Measurements from ENCODE around the gene CDYL2.

The CDYL2 gene

DNA sequence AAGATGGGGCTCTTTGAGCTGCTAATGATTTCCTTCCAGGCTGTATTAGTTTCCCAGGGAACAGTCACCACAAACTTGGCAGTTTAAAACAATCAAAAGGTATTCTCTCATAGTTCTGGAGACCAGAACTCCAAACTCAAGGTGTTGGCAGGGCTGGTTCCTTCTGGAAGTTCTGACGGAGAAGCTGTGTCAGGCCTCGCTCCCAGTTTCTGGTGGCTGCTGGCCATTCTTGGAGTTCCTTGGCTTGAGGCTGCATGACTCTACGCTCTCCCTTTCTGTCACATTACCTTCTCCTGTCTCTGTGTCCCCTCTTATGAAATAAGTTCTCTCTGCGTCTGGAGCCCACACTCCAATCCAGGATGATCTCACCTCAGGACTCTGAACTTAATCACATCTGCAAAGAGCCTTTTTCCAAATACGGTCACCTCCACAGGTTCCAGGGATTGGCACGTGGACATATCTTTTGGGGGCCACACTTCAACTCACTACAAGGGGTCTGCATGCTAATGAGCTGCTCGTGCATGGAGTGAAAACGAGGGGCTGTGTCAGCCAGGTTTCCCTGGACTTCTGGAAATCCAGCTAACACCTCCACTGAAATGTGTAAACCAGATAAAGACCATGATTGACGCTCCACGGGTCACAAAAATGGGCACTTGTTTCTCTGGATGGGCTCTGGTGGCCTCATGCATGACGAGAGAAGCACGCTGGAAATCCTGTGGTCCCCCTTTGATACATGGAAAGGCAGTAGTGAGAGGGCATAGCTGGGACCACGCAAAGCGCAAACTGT is 185.3 kb downstream of the CDYL2 start:
- H3K27ac ChIP-seq (replicated peaks; ENCODE audit: low read length): no peak overlapping the region

DNA sequence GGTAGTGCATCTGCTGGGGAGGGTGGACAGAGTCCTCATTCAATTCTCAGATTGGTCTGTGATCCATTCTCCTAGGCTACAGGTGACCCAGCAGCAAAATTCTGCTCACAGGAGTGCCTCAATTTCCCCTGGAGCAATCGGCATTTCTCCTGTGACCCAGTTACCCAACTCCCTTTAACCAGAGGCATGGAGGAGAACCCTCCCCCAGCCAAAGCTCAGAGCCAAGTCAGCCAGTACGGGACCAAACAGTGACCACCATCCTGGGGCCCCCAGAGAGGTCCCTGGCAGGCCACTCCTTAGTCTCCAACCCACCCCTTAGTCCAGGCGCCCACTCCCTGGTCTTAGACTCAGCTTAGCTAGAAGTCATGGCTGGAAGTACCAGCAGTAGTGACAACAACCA is 188.0 kb downstream of the CDYL2 start:
- H3K36me3 ChIP-seq (replicated peaks in 1 of 2; ENCODE audit: control insufficient read depth in 2 of 2, insufficient read depth in 2 of 2, low read length in 2 of 2): no peaks in the 10 kb centered on the region
- no peak overlapping the region for H3K4me3 ChIP-seq (ENCODE audit: low read length in 2 of 2)
- H2AFZ ChIP-seq (ENCODE audit: low read length): no peak overlapping the region
- no CpG with 5 or more reads among the region's 3 CpGs for WGBS, 2 donors (ENCODE audit: extremely low coverage in 2 of 2, insufficient read length in 2 of 2, insufficient replicate concordance in 1 of 2)
- no peak overlapping the region for H3K14ac ChIP-seq (ENCODE audit: low read length)
- no peak overlapping the region for H2AK5ac ChIP-seq (ENCODE audit: low read depth, low read length)
- no peaks in the 10 kb centered on the region for H3K79me1 ChIP-seq (ENCODE audit: low read depth, low read length)
- no peaks in the 10 kb centered on the region for H3K27me3 ChIP-seq (ENCODE audit: control insufficient read depth in 3 of 3, insufficient read depth in 3 of 3, low read depth in 1 of 3, low read length in 3 of 3)
- no peak overlapping the region for H4K91ac ChIP-seq (ENCODE audit: low read depth, low read length, poor library complexity)
- no peak overlapping the region for H2BK12ac ChIP-seq (ENCODE audit: low read length)
- H3K4me2 ChIP-seq (ENCODE audit: insufficient read depth, low read length, poor library complexity, severe bottlenecking): no peak overlapping the region
- H3K18ac ChIP-seq (ENCODE audit: low read length): no peak overlapping the region
- no peak overlapping the region for H3K9ac ChIP-seq (ENCODE audit: low read depth, low read length, poor library complexity)
- no peak for DNase-seq (ENCODE audit: low spot score)
- H3K27ac ChIP-seq (replicated peaks; ENCODE audit: low read length): no peak overlapping the region
- peaks cover 0 to 4% of the 10 kb centered on the region in 2 donors for H3K9me3 ChIP-seq (replicated peaks in 1 of 2; ENCODE audit: control insufficient read depth in 2 of 2, insufficient read depth in 1 of 2, low read depth in 1 of 2, low read length in 2 of 2)
- no peak overlapping the region for H2BK5ac ChIP-seq (ENCODE audit: low read length)
- H2BK120ac ChIP-seq (ENCODE audit: low read depth, low read length): no peak overlapping the region
- no peak overlapping the region for H3K4ac ChIP-seq (ENCODE audit: low read length)
- no peak overlapping the region for H2BK15ac ChIP-seq (ENCODE audit: low read length)
- H4K8ac ChIP-seq (ENCODE audit: low read depth, low read length): no peak overlapping the region
- H3K23ac ChIP-seq (ENCODE audit: low read depth, low read length, poor library complexity): no peak overlapping the region
- H3K4me1 ChIP-seq (ENCODE audit: control insufficient read depth in 2 of 2, insufficient read depth in 1 of 2, low read depth in 1 of 2, low read length in 2 of 2): no peaks in the 10 kb centered on the region

More for the DNA sequence above, 185.3 kb downstream of the CDYL2 start:
- H3K14ac ChIP-seq (ENCODE audit: low read length): no peak overlapping the region
- H3K4ac ChIP-seq (ENCODE audit: low read length): no peak overlapping the region
- no peak overlapping the region for H2AK5ac ChIP-seq (ENCODE audit: low read depth, low read length)
- peaks cover 0 to 6% of the 10 kb centered on the region in 2 donors for H3K9me3 ChIP-seq (replicated peaks in 1 of 2; ENCODE audit: control insufficient read depth in 2 of 2, insufficient read depth in 1 of 2, low read depth in 1 of 2, low read length in 2 of 2)
- no peak overlapping the region for H2BK12ac ChIP-seq (ENCODE audit: low read length)
- no peak overlapping the region for H2AFZ ChIP-seq (ENCODE audit: low read length)
- H2BK120ac ChIP-seq (ENCODE audit: low read depth, low read length): no peak overlapping the region
- H2BK5ac ChIP-seq (ENCODE audit: low read length): no peak overlapping the region
- no CpG with 5 or more reads among the region's 14 CpGs for WGBS, 2 donors (ENCODE audit: extremely low coverage in 2 of 2, insufficient read length in 2 of 2, insufficient replicate concordance in 1 of 2)
- no peak overlapping the region for H3K23ac ChIP-seq (ENCODE audit: low read depth, low read length, poor library complexity)
- H3K18ac ChIP-seq (ENCODE audit: low read length): no peak overlapping the region
- H3K36me3 ChIP-seq (replicated peaks in 1 of 2; ENCODE audit: control insufficient read depth in 2 of 2, insufficient read depth in 2 of 2, low read length in 2 of 2): no peaks in the 10 kb centered on the region
- H3K9ac ChIP-seq (ENCODE audit: low read depth, low read length, poor library complexity): no peak overlapping the region
- H3K4me1 ChIP-seq (ENCODE audit: control insufficient read depth in 2 of 2, insufficient read depth in 1 of 2, low read depth in 1 of 2, low read length in 2 of 2): no peaks in the 10 kb centered on the region
- H3K79me1 ChIP-seq (ENCODE audit: low read depth, low read length): no peaks in the 10 kb centered on the region
- no peaks in the 10 kb centered on the region for H3K27me3 ChIP-seq (ENCODE audit: control insufficient read depth in 3 of 3, insufficient read depth in 3 of 3, low read depth in 1 of 3, low read length in 3 of 3)
- H4K8ac ChIP-seq (ENCODE audit: low read depth, low read length): no peak overlapping the region
- DNase-seq (ENCODE audit: low spot score): no peak
- no peak overlapping the region for H3K4me3 ChIP-seq (ENCODE audit: low read length in 2 of 2)
- H2BK15ac ChIP-seq (ENCODE audit: low read length): no peak overlapping the region
- H3K4me2 ChIP-seq (ENCODE audit: insufficient read depth, low read length, poor library complexity, severe bottlenecking): no peak overlapping the region
- H4K91ac ChIP-seq (ENCODE audit: low read depth, low read length, poor library complexity): no peak overlapping the region

DNA sequence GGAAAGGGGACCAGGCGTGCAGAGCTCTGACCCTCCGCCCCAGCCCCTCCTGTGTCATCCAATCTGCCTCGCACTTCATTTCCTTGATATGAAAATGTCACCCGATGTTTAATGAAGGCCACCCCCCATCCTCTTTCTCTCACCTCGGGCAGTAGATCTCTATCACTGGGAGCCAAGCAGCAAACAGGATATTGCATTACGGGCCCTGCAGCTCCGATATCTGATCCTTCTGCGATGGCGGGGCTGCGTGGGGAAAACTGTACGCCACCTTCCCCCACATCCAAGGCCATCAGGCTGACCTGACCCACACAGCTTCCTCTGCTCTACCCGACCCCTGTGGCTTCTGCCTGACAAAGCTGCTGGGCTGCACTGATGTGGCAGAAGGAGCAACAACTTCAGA is 188.7 kb downstream of the CDYL2 start:
- WGBS, 2 donors (ENCODE audit: extremely low coverage in 2 of 2, insufficient read length in 2 of 2, insufficient replicate concordance in 1 of 2): no CpG with 5 or more reads among the region's 12 CpGs
- no peaks in the 10 kb centered on the region for H3K27me3 ChIP-seq (ENCODE audit: control insufficient read depth in 3 of 3, insufficient read depth in 3 of 3, low read depth in 1 of 3, low read length in 3 of 3)
- no peak overlapping the region for H2BK120ac ChIP-seq (ENCODE audit: low read depth, low read length)
- peaks cover 0 to 4% of the 10 kb centered on the region in 2 donors for H3K9me3 ChIP-seq (replicated peaks in 1 of 2; ENCODE audit: control insufficient read depth in 2 of 2, insufficient read depth in 1 of 2, low read depth in 1 of 2, low read length in 2 of 2)
- no peak overlapping the region for H3K23ac ChIP-seq (ENCODE audit: low read depth, low read length, poor library complexity)
- H2BK12ac ChIP-seq (ENCODE audit: low read length): no peak overlapping the region
- H2BK15ac ChIP-seq (ENCODE audit: low read length): no peak overlapping the region
- H3K14ac ChIP-seq (ENCODE audit: low read length): no peak overlapping the region
- no peaks in the 10 kb centered on the region for H3K79me1 ChIP-seq (ENCODE audit: low read depth, low read length)
- H3K4me1 ChIP-seq (ENCODE audit: control insufficient read depth in 2 of 2, insufficient read depth in 1 of 2, low read depth in 1 of 2, low read length in 2 of 2): no peaks in the 10 kb centered on the region
- no peak overlapping the region for H3K4ac ChIP-seq (ENCODE audit: low read length)
- H4K8ac ChIP-seq (ENCODE audit: low read depth, low read length): no peak overlapping the region
- H2AK5ac ChIP-seq (ENCODE audit: low read depth, low read length): no peak overlapping the region
- no peak overlapping the region for H4K91ac ChIP-seq (ENCODE audit: low read depth, low read length, poor library complexity)
- no peaks in the 10 kb centered on the region for H3K36me3 ChIP-seq (replicated peaks in 1 of 2; ENCODE audit: control insufficient read depth in 2 of 2, insufficient read depth in 2 of 2, low read length in 2 of 2)
- H3K18ac ChIP-seq (ENCODE audit: low read length): no peak overlapping the region
- no peak overlapping the region for H2AFZ ChIP-seq (ENCODE audit: low read length)
- no peak overlapping the region for H2BK5ac ChIP-seq (ENCODE audit: low read length)
- H3K4me3 ChIP-seq (ENCODE audit: low read length in 2 of 2): peak overlapping the region in 1 of 2 donors; percentile 18
- DNase-seq (ENCODE audit: low spot score): no peak
- H3K27ac ChIP-seq (replicated peaks; ENCODE audit: low read length): no peak overlapping the region
- no peak overlapping the region for H3K4me2 ChIP-seq (ENCODE audit: insufficient read depth, low read length, poor library complexity, severe bottlenecking)
- no peak overlapping the region for H3K9ac ChIP-seq (ENCODE audit: low read depth, low read length, poor library complexity)

DNA sequence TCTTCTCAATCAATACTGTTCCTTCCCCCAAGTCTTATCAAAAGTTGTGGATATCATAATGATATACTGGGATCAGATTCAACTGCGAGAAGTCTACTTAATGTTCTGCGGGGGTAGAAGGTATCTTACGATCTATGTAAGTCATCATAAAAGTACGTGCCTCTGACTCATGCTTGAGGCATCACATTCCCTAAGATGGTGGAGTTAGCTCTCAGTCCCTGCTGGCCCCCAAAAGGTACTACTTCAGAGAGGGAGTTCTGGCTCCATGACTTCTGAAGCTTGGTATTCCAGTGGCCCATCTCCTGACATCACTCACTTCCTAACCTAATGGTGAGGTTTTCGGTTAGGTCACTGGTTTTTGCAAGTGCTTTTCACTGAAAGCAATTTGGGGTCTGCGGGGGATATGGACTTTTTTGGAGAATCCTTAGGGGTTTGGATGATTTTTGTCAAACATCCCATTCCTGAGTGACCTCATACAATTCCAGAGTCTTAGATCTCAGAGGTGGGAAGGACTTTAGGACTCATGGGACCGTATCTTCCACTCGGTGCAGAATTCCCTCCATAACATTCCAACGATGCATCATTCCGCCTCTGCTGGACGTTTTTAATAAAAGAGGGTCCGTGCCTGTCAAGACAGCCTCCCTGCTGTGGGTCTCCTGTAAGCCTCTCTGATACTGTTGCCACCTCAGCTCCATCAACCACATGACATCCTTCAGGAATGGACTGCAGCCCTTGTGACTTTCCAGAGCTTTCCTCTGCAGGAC is 189.3 kb downstream of the CDYL2 start:
- Histone ChIP-seq H3K4me2 (ENCODE audit: insufficient read depth, low read length, poor library complexity, severe bottlenecking) (no peak overlapping the region), H2BK12ac (ENCODE audit: low read length) (no peak overlapping the region), H3K4me1 (ENCODE audit: control insufficient read depth in 2 of 2, insufficient read depth in 1 of 2, low read depth in 1 of 2, low read length in 2 of 2) (peaks cover 0 to 1% of the 10 kb centered on the region in 2 donors), H2BK5ac (ENCODE audit: low read length) (no peak overlapping the region), H2BK120ac (ENCODE audit: low read depth, low read length) (no peak overlapping the region), H2BK15ac (ENCODE audit: low read length) (no peak overlapping the region), H3K9ac (ENCODE audit: low read depth, low read length, poor library complexity) (no peak overlapping the region), H4K8ac (ENCODE audit: low read depth, low read length) (no peak overlapping the region), H4K91ac (ENCODE audit: low read depth, low read length, poor library complexity) (no peak overlapping the region), H3K79me1 (ENCODE audit: low read depth, low read length) (no peaks in the 10 kb centered on the region), H3K9me3 (replicated peaks in 1 of 2; ENCODE audit: control insufficient read depth in 2 of 2, insufficient read depth in 1 of 2, low read depth in 1 of 2, low read length in 2 of 2) (peaks cover 0 to 4% of the 10 kb centered on the region in 2 donors), H3K4ac (ENCODE audit: low read length) (no peak overlapping the region), H3K14ac (ENCODE audit: low read length) (no peak overlapping the region), H2AK5ac (ENCODE audit: low read depth, low read length) (no peak overlapping the region), H3K4me3 (ENCODE audit: low read length in 2 of 2) (peak overlapping the region in 1 of 2 donors; percentile 18), H3K36me3 (replicated peaks in 1 of 2; ENCODE audit: control insufficient read depth in 2 of 2, insufficient read depth in 2 of 2, low read length in 2 of 2) (no peaks in the 10 kb centered on the region), H2AFZ (ENCODE audit: low read length) (no peak overlapping the region), H3K27ac (replicated peaks; ENCODE audit: low read length) (no peak overlapping the region), H3K18ac (ENCODE audit: low read length) (no peak overlapping the region), H3K23ac (ENCODE audit: low read depth, low read length, poor library complexity) (no peak overlapping the region), H3K27me3 (ENCODE audit: control insufficient read depth in 3 of 3, insufficient read depth in 3 of 3, low read depth in 1 of 3, low read length in 3 of 3) (no peaks in the 10 kb centered on the region)
- no peak for DNase-seq (ENCODE audit: low spot score)
- WGBS, 2 donors (ENCODE audit: extremely low coverage in 2 of 2, insufficient read length in 2 of 2, insufficient replicate concordance in 1 of 2): no CpG with 5 or more reads among the region's 12 CpGs

All from neuronal stem cell (in vitro differentiated cells).